SK-N-SH treated with all-trans-retinoic acid at 6 μM for 48 hours (cell line): ENCODE results near the gene NMRK1.

Experiments used
- ARNTL ChIP-seq: fragments of 450-650 bp; formaldehyde crosslinking; IDR thresholded peaks from 2 replicates; pipeline ENCODE4 v1.5.0; 2020; ENCODE audit warnings: low read depth, mild to moderate bottlenecking, moderate library complexity, borderline replicate concordance
- BACH2 ChIP-seq: fragments of 250-450 bp; sonication (Bioruptor Pico); IDR thresholded peaks from 2 replicates; pipeline ENCODE4 v1.9.0; 2021; ENCODE audit warnings: mild to moderate bottlenecking, borderline replicate concordance
- ISL1 ChIP-seq: fragments of 250-450 bp; sonication (Bioruptor Pico); IDR thresholded peaks from 2 replicates; pipeline ENCODE4 v2.1.2; 2022; ENCODE audit warnings: mild to moderate bottlenecking, moderate library complexity
- PPARA ChIP-seq: fragments of 250-450 bp; sonication (Bioruptor Pico); IDR thresholded peaks from 2 replicates; pipeline ENCODE4 v1.5.0; 2020; ENCODE audit warnings: mild to moderate bottlenecking, borderline replicate concordance
- TSHZ2 ChIP-seq: fragments of 250-450 bp; sonication (Bioruptor Pico); IDR thresholded peaks from 2 replicates; pipeline ENCODE4 v1.5.0; 2020; ENCODE audit warnings: mild to moderate bottlenecking, moderate library complexity
- ZC3H10 ChIP-seq: fragments of 250-450 bp; sonication (Bioruptor Pico); IDR thresholded peaks from 2 replicates; pipeline ENCODE4 v1.5.1; 2021; ENCODE audit warnings: mild to moderate bottlenecking, moderate library complexity
- ZFP3 ChIP-seq: fragments of 250-450 bp; sonication (Bioruptor Pico); IDR thresholded peaks from 2 replicates; pipeline ENCODE4 v1.5.0; 2020; ENCODE audit warnings: mild to moderate bottlenecking, moderate library complexity
- ZFP30 ChIP-seq: fragments of 450-650 bp; formaldehyde crosslinking; IDR thresholded peaks from 2 replicates; pipeline ENCODE4 v1.5.0; 2022; ENCODE audit warnings: mild to moderate bottlenecking, moderate library complexity
- TF ChIP-seq, protein P1 (sequence below): fragments of 250-450 bp; sonication (Bioruptor Pico); IDR thresholded peaks from 2 replicates; pipeline ENCODE4 v1.5.1; 2021; ENCODE audit warnings: mild to moderate bottlenecking, moderate library complexity
- TF ChIP-seq, protein P2 (sequence below): fragments of 250-450 bp; sonication (Bioruptor Pico); IDR thresholded peaks from 2 replicates; pipeline ENCODE4 v1.5.1; 2020; ENCODE audit warnings: low read depth, mild to moderate bottlenecking, moderate library complexity

GRCh38 chr9:75081632-75082031 is 6.3 kb downstream of the NMRK1 start:
- TF ChIP-seq ZC3H10 (CRISPR knock-in tag) (no peak), BACH2 (CRISPR knock-in tag) (no peak), ISL1 (CRISPR knock-in tag) (no peak), ZFP3 (CRISPR knock-in tag) (no peak), PPARA (CRISPR knock-in tag) (no peak), ARNTL (CRISPR knock-in tag) (no peak), ZFP30 (CRISPR knock-in tag) (no peak), TSHZ2 (CRISPR knock-in tag) (no peak)
- TF ChIP-seq, protein P1, sequence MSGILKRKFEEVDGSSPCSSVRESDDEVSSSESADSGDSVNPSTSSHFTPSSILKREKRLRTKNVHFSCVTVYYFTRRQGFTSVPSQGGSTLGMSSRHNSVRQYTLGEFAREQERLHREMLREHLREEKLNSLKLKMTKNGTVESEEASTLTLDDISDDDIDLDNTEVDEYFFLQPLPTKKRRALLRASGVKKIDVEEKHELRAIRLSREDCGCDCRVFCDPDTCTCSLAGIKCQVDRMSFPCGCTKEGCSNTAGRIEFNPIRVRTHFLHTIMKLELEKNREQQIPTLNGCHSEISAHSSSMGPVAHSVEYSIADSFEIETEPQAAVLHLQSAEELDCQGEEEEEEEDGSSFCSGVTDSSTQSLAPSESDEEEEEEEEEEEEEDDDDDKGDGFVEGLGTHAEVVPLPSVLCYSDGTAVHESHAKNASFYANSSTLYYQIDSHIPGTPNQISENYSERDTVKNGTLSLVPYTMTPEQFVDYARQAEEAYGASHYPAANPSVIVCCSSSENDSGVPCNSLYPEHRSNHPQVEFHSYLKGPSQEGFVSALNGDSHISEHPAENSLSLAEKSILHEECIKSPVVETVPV (CRISPR knock-in tag) = no peak
- TF ChIP-seq, protein P2, sequence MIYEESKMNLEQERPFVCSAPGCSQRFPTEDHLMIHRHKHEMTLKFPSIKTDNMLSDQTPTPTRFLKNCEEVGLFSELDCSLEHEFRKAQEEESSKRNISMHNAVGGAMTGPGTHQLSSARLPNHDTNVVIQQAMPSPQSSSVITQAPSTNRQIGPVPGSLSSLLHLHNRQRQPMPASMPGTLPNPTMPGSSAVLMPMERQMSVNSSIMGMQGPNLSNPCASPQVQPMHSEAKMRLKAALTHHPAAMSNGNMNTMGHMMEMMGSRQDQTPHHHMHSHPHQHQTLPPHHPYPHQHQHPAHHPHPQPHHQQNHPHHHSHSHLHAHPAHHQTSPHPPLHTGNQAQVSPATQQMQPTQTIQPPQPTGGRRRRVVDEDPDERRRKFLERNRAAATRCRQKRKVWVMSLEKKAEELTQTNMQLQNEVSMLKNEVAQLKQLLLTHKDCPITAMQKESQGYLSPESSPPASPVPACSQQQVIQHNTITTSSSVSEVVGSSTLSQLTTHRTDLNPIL = no peak
